Activated T-cell treated with anti-CD3 and anti-CD28 coated beads, Interleukin-2, amount 50 U/mL, for 4 hours (primary cell): Measurements from ENCODE around the gene MUC21. TPM values are rescaled to one million over a fixed set of nuclear protein-coding genes. Genes with fewer than 3 reads are reported as not detected.

Experiments
- ATAC-seq, 2 donors: fragments of 200-7000 bp; cut with Tn5 transposase; one replicate each; pipeline ENCODE4 v1.10.0; 2021
- DNase-seq: peaks from one replicate; pipeline ENCODE4 v3.0.0-alpha.2; 2020
- H3K27me3 Mint-ChIP-seq: one replicate; pipeline ENCODE4 v1.8.0; 2021; ENCODE audit warnings: low read depth, mixed read lengths
- H3K36me3 Mint-ChIP-seq: one replicate; pipeline ENCODE4 v1.8.0; 2022; ENCODE audit warnings: mixed read lengths; ENCODE audit not compliant: insufficient read depth
- H3K4me1 Mint-ChIP-seq: one replicate; pipeline ENCODE4 v1.8.0; 2021; ENCODE audit warnings: low read depth, mixed read lengths
- H3K4me3 Mint-ChIP-seq: one replicate; pipeline ENCODE4 v1.8.0; 2021; ENCODE audit warnings: mild to moderate bottlenecking, moderate library complexity, mixed read lengths
- H3K9me3 Mint-ChIP-seq: one replicate; pipeline ENCODE4 v1.8.0; 2021; ENCODE audit warnings: mixed read lengths
- total RNA-seq, 3 donors: library from RNA; stranded (reverse); gene quantifications; one replicate each; pipeline ENCODE4 v1.2.1, GENCODE V29; 2021

Gene MUC21
- total RNA-seq, 3 donors from 2014 or later, result not detected

DNA sequence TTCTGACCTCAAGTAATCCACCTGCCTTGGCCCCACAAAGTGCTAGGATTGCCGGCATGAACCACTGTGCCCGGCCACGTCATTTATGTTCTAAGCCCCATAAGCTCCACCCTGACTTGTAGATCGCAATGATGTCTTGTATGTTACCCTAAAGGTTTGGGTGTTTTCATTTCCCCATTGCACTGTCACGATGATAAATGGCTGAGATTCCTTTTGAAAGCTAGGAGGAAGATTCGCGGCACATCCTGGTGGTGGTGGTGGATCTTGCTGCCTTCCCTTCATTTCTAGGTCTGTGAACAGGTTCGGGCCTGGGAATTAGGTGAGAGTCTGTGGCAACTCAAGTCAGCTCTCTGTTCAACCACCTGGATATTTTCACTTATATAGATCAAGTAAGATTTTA lies 55.0 kb downstream of the MUC21 start:
- Mint-ChIP-seq H3K4me3 (no peak overlapping the region), H3K4me1 (peaks cover 3% of the 10 kb centered on the region), H3K27me3 (peaks cover 10% of the 10 kb centered on the region), H3K9me3 (no peaks in the 10 kb centered on the region), H3K36me3 (no peaks in the 10 kb centered on the region)
- ATAC-seq, result no peak
- no peak for DNase-seq

Other genes starting within 250 kb of the MUC21 start
- gene FLOT1, start 241.0 kb upstream of the MUC21 start, total RNA-seq, result 10 to 100 TPM; 93.0 to 98.1 (median 95.0) TPM
- 100 to 1,000 TPM; 519 to 552 (median 531) TPM for gene IER3, start 239.2 kb upstream of the MUC21 start, total RNA-seq
- gene DDR1, start 99.2 kb upstream of the MUC21 start, total RNA-seq, result 10 to 100 TPM; 13.9 to 23.1 (median 14.2) TPM
- gene GTF2H4, start 75.5 kb upstream of the MUC21 start, total RNA-seq, result 10 to 100 TPM; 69.6 to 74.0 (median 73.8) TPM
- gene VARS2, start 69.5 kb upstream of the MUC21 start, total RNA-seq, result 10 to 100 TPM; 73.6 to 95.1 (median 79.3) TPM
- under 1 TPM in 1 of 3 donors, not detected in 2; 0.28 TPM for gene SFTA2, start 51.5 kb upstream of the MUC21 start, total RNA-seq
- gene MUCL3, start 42.7 kb upstream of the MUC21 start, total RNA-seq, result under 1 TPM in 1 of 3 donors, not detected in 2; 0.03 TPM
- gene MUC22, start 26.8 kb downstream of the MUC21 start, total RNA-seq, result not detected
- gene C6orf15, start 128.9 kb downstream of the MUC21 start, total RNA-seq, result not detected
- not detected for gene PSORS1C1, start 131.1 kb downstream of the MUC21 start, total RNA-seq
- not detected for gene CDSN, start 136.7 kb downstream of the MUC21 start, total RNA-seq
- gene PSORS1C2, start 155.3 kb downstream of the MUC21 start, total RNA-seq, result not detected
- gene CCHCR1, start 174.1 kb downstream of the MUC21 start, total RNA-seq, result 10 to 100 TPM; 22.1 to 23.4 (median 23.1) TPM
- 10 to 100 TPM; 28.8 to 31.1 (median 30.8) TPM for gene TCF19, start 174.9 kb downstream of the MUC21 start, total RNA-seq
- gene POU5F1, start 187.0 kb downstream of the MUC21 start, total RNA-seq, result 1 to 10 TPM in 2 of 3 donors, under 1 TPM in 1; 0.63 to 1.4 (median 1.0) TPM